Cerebellar cortex (tissue), 1 donor: ENCODE results near the gene PCSK6.

Source experiments
- DNase-seq: peaks from one replicate; pipeline ENCODE4 v3.0.0-alpha.2; 2015; ENCODE audit warnings: low spot score

Gene PCSK6

DNA sequence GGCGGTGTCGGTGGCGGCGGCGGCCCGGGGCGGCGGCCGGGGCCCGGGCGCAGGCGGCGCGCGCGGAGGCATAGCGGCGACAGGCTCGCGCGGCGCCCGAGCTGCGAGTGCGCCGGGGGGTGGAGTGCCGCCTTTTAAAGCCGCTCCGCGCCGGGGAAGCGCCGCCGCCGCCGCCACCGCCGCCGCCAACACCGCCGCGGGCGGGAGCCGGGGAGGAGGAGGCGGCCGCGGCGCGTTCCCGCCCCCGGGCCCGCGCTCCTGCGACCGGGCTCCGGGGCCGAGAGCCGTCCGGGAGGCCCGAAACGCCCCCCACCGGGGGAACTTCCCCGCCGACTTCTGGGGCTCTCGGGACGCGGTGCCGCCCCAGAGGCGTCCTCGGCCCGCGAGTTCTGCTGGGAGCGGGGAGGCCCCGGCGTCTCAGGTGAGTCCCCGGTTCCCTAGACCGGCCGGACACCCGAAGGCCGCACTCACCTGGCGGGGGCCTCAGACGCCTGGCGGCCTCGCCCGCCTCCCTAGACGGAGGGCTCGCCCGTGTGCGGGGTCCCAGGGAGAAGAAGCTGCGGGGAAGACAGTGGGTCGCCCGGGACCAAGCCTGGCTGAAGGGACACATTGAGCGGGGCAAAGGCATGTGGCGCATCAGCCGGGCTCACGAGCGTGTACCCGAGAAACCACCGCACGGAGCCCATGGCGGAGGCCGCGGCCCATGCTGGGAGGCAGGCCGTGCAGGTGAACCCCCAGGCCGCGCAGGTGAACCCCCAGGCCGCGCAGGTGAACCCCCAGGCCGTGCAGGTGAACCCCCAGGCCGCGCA lies at the start of gene PCSK6:
PCSK6 (minus strand) TSS at position 109 of the 809 bp plus-strand sequence; CDS start at position 72, 37 bp downstream.
- no peak for DNase-seq

DNA sequence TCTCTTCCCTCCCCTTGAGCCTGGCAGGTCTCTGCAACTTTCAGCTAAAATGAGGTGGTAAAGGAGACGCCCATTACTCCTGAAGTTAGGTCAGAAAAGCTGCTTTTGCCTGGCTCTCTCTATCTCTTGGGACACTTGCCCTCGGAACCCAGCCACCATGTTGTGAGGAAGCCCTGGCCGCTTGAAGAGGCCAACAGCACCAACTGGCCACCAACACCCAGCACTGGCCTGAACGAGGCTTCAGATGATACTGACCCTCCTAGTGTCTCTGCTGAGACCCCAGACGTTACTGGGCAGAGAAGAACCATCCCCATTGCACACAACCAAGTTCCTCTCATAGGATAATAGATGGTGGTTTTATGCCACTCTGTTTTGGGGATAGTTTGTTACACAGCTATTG lies 49.5 kb upstream of the PCSK6 start:
- DNase-seq, result no peak

DNA sequence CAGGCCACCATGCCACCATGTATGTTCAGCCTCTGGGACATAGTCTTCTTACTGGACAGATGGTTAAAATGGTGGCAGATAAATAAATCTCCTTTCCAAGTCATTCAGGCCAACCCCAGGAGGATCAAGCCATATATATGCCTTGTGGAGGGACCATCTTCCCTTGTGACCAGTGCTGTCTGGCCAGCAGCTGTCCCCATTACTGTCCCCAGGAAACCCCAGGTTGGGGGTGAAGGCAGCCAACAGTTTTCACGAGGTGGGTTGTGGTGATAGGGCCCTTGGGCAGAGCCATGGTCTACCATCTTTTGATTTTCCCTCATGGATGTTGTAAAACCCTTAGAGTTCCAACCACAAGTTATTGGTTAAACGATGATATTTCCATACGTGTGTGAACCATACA lies 48.7 kb upstream of the PCSK6 start:
- DNase-seq, result no peak

DNA sequence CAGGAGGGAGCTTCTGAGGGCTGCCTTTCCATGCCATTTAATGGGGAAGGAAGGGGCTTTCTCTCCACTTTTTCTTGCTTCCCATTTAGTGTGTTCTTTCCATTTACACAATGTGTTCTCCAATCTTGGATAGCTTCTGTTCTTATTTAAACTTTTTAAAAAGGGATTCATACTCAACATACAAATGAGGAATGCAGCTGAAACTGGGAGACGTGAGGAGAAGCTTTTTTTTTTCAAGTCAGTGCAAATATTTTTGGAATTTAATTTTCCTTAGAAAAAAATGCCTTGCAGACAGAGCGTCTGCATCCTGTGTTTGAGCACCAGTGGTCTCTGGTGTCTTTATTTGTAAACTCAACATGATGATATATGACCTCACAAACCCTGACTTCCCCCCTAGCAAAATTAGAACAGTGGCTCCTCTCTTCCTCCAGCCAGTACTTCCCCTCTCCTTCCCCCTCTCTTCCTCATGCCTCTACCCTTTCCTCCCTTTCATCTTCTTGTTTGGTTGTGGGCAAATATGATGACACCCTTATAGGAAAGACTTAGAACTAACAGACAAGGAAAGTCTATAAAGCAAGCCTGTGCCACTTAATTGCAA lies 48.1 kb upstream of the PCSK6 start:
- no peak for DNase-seq

DNA sequence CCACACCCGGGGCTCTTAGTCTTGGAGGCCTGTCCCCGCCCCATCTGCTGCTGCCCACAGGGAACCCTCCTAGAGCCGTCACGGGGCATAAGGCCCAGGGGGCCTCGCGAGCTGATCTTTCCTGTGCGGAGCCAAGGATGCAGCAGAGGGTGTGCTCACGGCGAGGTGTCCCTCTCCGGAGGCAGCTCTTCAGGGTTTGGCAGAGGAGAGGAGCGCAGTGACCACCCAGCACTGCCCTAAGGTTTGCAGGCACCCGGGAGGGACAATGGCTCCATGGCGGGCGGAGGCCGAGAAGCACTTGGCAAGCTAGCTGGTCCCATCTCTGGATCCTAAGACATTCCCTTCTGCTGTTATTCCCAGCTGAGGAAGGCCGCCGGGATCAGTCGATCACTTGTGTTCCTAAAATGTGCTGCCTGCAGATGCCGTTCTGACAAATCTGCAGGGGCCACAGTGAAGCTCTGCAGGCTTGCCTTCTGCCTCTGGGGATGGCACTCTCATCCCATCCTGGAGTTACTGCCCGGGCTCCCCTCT lies 47.4 kb upstream of the PCSK6 start:
- no peak for DNase-seq

DNA sequence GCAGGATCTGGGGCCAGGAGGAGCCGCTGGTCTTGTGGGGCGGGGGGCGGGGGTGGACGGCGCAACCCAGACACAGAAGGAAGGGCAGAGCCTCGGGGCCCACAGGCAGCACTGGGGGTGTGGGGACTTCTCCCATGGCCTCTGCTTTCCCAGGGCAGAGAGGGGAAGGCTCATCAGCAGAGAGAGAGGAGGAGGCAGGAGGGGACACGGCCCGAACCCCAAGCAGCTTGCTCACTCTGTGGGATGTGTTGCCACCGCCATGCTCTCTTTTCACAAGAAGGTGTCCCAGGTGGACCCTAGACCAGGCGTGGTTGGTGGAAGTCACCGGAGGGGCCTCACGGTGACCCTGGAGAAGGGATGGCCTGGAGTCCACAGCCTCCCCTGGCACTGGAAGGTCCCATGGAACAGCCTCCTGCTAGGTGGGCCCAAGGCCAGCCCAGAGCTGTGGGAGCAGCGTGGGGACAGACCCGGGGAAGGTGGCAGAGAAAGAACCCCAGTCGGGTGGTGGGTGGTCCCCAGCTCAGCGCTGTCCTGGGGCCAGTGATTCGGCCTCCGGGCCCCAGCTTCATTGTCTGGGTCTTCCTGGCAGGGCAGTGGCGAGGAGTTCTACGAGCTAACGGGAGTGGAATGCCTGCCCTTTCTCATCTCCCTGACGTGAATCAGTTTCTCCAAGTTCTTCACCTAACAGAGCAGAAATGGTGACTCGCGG lies 46.8 kb upstream of the PCSK6 start:
- no peak for DNase-seq

DNA sequence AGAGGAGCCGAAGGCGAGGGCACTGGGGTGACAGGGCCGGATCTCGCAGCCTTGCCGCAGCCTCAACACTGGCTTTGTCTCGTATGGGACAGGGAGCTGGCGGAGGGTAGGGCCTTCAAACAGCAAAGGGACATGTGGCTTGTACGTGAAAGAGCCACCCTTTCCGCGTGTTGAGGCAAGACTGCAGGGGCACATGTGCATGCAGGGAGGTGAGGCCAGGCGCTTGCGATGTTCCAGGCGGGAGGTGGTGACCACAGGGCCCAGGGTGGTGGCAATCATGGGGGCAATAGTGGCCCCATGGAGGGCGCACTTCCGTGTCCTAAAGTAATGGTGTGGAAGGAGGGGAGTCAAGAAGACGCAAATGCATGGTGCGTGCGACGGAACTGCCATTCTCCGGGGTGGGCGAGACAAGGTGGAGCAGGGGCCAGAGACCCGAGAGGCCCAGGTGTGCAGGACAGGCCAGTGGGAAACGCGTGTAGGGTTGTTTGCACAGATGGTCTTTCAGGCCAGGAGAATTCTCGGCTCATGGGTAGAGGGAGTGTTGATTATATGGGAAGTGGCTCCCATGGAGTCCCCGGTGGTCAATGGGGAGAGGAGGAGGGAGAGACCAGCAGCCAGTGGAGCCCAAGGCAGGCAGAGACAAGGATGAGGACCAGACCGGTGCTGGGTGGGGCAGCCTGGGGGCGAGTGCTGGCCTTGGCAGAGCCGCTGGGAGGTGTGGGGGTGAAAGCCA lies 45.8 kb upstream of the PCSK6 start:
- no peak for DNase-seq

- DNase-seq, result no peak
Measured at GRCh38 chr15:101534376-101534970, 45.0 kb upstream of the PCSK6 start.

GRCh38 chr15:101533371-101534140 lies 44.0 kb upstream of the PCSK6 start:
- DNase-seq, result no peak

- no peak for DNase-seq
Measured at GRCh38 chr15:101532865-101533264, 43.4 kb upstream of the PCSK6 start.

GRCh38 chr15:101531170-101531569 lies 41.7 kb upstream of the PCSK6 start:
- DNase-seq, result no peak

DNA sequence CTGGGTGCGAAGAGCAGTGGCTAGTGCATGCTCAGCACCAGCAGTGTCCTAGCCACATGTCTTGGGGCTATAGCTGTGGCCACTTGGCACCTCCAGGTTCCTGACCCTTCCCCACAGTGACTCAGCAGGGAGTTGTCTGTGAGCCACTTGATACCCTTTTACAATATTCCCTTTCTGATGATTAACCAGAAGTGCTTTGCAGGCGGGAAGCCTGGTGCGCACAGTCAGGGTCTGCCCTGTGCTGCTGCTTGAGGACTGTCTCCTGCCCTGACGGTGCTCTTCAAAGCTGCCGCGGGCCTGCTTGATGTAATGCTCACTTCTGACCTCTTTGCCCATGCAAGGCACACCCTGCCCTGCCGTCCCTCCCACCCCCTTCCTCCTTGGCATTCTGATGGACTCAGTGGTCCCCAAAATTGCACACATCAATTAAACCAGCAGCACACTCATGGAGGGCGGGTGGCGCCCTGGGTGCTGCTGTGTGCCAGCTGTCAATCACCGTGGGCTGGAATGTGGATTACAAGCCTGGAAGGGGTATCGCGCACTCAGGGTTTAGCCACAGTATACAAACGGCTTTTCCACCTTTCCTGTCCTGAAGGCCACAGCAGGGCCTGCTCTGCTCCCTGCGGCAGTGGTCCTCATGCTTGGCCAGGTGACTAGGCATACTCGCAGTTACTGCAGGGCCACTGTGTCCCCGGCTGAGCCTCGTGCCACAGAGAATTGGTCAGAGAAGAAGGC lies 40.9 kb upstream of the PCSK6 start:
- no peak for DNase-seq

DNA sequence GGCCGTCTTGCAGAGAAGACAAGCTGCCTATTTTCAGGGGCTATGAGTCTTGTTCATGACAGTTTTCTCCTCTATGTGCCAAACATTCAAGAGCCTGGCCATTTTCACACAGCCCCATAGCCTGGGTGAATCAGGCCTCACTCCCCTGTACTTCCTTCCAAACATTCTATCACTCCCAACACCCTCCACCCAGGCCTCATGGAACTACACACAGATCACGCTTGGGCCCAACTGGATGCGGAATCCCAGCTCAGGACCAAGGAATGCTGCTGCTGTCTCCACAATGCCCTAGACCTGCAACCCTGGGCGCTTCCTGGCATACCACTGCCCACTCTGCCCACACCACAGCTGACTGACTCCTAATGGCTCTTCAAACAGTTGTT lies 39.4 kb upstream of the PCSK6 start:
- no peak for DNase-seq

DNA sequence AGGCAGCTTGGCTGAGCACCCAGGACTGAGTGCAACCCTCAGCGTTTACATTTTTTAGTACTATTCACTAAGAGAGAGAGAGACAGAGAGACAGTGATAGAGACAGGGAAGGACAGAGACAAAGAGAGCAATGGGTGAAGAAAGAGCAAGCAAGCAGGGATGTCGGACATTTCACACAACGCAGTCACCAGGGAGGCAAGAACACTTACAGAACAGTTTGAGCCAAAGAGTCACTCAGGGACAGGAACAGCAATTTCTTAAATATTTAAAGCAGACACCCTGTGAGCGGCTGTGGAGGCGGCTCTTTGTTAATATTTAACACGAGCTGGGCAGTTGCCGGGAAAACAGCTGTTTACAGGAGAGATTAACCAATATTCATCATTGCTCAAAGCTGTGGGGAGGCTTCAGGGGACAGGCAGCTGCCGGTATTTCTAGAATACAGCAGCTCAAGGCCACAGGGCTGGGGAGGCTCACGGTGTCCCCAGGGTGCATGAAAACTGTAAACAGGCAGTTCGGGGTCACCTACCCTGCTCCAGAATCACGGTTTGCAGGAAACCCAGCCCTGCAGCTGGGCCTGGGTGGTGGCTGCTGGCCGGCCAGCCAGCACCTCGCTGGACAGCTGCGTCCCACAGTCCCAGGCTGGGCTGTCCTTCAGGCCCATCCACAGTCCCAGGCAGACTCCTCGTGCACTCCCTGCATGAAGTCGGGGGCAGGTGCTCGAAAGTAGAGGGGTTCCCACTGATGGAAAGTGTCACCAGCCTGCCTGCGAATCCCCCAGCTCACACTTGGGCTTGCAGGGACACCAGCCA lies 38.8 kb upstream of the PCSK6 start:
- DNase-seq, result no peak

- no peak for DNase-seq
Measured at GRCh38 chr15:101526890-101527289, 37.4 kb upstream of the PCSK6 start.

GRCh38 chr15:101526442-101526841 lies 36.9 kb upstream of the PCSK6 start:
- DNase-seq, result no peak

GRCh38 chr15:101526021-101526420 lies 36.5 kb upstream of the PCSK6 start:
- DNase-seq, result no peak

DNA sequence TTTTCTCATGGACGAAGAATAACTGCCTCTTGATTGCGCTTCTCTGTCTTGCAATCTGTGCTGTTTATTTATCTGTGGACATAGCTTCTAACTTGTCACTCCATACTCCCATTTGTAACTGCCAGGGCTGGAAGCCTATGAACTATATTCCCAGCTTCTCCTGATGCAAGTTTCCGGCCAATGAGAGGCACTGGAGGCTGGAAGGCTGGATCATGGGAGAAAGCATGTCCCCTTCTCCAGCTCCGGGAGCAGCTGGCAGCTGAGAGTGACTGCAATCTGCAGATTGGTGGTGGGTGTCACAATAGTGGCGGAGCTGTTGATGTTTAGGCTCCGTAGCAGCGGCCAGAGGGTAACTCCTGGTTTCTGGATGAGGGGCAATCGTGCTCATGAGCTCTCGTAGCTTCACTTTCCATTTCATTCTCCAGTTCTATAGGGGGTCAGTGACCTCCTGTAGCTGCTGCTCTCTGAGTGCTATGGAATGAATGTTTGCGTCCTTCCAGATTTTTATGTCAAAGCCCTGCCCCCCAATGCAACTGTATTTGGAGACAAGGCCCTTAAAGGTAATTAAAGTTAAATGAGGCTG lies 35.7 kb upstream of the PCSK6 start:
- DNase-seq, result no peak

GRCh38 chr15:101523560-101523940 lies 34.0 kb upstream of the PCSK6 start:
- DNase-seq, result no peak
